HUES48 (cell line): Measurements from ENCODE around the gene PACS2.

ENCODE experiments used
- H3K27ac ChIP-seq: one replicate; pipeline ENCODE4 v1.7.0; 2013; ENCODE audit warnings: low read depth, low read length, inconsistent platforms
- H3K27me3 ChIP-seq: 2 replicates; pipeline ENCODE4 v1.6.1; 2013; ENCODE audit warnings: mild to moderate bottlenecking, low read length; ENCODE audit not compliant: control insufficient read depth, insufficient read depth
- H3K36me3 ChIP-seq: 2 replicates; pipeline ENCODE4 v1.6.1; 2013; ENCODE audit warnings: low read length; ENCODE audit not compliant: control insufficient read depth, insufficient read depth
- H3K4me1 ChIP-seq: 2 replicates; pipeline ENCODE4 v1.6.1; 2013; ENCODE audit warnings: mild to moderate bottlenecking, low read length; ENCODE audit not compliant: control insufficient read depth, insufficient read depth
- H3K4me3 ChIP-seq: 2 replicates; pipeline ENCODE4 v1.5.1; 2013; ENCODE audit warnings: mild to moderate bottlenecking, low read depth, low read length
- H3K9ac ChIP-seq: 2 replicates; pipeline ENCODE4 v1.6.1; 2013; ENCODE audit warnings: mild to moderate bottlenecking, low read depth, low read length, moderate library complexity
- H3K9me3 ChIP-seq: 2 replicates; pipeline ENCODE4 v1.6.1; 2013; ENCODE audit warnings: low read length; ENCODE audit not compliant: control insufficient read depth, insufficient read depth

PACS2 gene

GRCh38 chr14:105304565-105304964 is 10.0 kb upstream of the PACS2 start:
- no peak overlapping the region for H3K27ac ChIP-seq
- peaks cover 5% of the 10 kb centered on the region for H3K27me3 ChIP-seq
- H3K4me1 ChIP-seq = peaks cover 14% of the 10 kb centered on the region; the same call in 1 of the 2 replicates
- H3K36me3 ChIP-seq = no peaks in the 10 kb centered on the region
- no peak overlapping the region for H3K9ac ChIP-seq
- H3K9me3 ChIP-seq = no peaks in the 10 kb centered on the region
- no peak overlapping the region for H3K4me3 ChIP-seq

GRCh38 chr14:105305345-105305744 is 9.2 kb upstream of the PACS2 start:
- H3K27me3 ChIP-seq = no peaks in the 10 kb centered on the region
- H3K27ac ChIP-seq = no peak overlapping the region
- H3K4me3 ChIP-seq = no peak overlapping the region
- H3K9ac ChIP-seq = no peak overlapping the region
- no peaks in the 10 kb centered on the region for H3K9me3 ChIP-seq
- no peaks in the 10 kb centered on the region for H3K36me3 ChIP-seq
- 0 out of 2 replicates have a peak, but pooled peaks cover 9% of the 10 kb centered on the region for H3K4me1 ChIP-seq

- no peak overlapping the region for H3K9ac ChIP-seq
- no peak overlapping the region for H3K27ac ChIP-seq
- H3K27me3 ChIP-seq = no peaks in the 10 kb centered on the region
- 0 out of 2 replicates have a peak, but pooled peaks cover 9% of the 10 kb centered on the region for H3K4me1 ChIP-seq
- no peaks in the 10 kb centered on the region for H3K9me3 ChIP-seq
- H3K36me3 ChIP-seq = no peaks in the 10 kb centered on the region
- no peak overlapping the region for H3K4me3 ChIP-seq
Measured at GRCh38 chr14:105305791-105306190, 8.8 kb upstream of the PACS2 start.

GRCh38 chr14:105307052-105307727 is 7.4 kb upstream of the PACS2 start:
- Histone ChIP-seq H3K4me1 (0 out of 2 replicates have a peak, but pooled peaks cover 13% of the 10 kb centered on the region), H3K9me3 (no peaks in the 10 kb centered on the region), H3K36me3 (no peaks in the 10 kb centered on the region), H3K27ac (no peak overlapping the region), H3K4me3 (no peak overlapping the region), H3K9ac (no peak overlapping the region), H3K27me3 (no peaks in the 10 kb centered on the region)

DNA sequence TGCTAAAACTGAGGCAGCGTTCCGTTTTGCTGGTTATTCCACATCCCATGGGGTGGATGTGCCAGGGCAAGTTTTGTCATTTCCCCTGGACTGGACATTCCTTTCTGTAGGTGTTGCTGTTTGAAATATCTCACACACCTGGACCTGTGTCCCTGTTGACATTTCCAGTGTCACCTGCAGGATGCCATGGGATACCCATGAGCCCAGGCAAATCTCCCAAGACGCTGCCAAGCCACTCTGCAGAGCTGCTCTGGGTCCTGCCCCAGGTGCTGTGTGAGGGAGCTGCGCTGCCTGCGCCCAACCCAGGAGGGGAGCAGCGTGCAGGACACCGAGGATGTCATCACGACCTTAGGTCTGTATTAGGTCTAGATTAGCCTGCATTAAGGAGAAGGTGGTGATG is 5.2 kb upstream of the PACS2 start:
- Histone ChIP-seq H3K27ac (no peak overlapping the region), H3K9me3 (no peaks in the 10 kb centered on the region), H3K9ac (no peak overlapping the region), H3K4me1 (peaks cover 18% of the 10 kb centered on the region; the same call in 1 of the 2 replicates), H3K36me3 (no peaks in the 10 kb centered on the region), H3K4me3 (no peak overlapping the region), H3K27me3 (no peaks in the 10 kb centered on the region)

GRCh38 chr14:105311838-105312237 is 2.7 kb upstream of the PACS2 start:
- H3K27me3 ChIP-seq = no peaks in the 10 kb centered on the region
- no peak overlapping the region for H3K27ac ChIP-seq
- no peaks in the 10 kb centered on the region for H3K9me3 ChIP-seq
- H3K9ac ChIP-seq = no peak overlapping the region
- peaks cover 16% of the 10 kb centered on the region; the same call in 1 of the 2 replicates for H3K4me1 ChIP-seq
- no peaks in the 10 kb centered on the region for H3K36me3 ChIP-seq
- no peak overlapping the region for H3K4me3 ChIP-seq

DNA sequence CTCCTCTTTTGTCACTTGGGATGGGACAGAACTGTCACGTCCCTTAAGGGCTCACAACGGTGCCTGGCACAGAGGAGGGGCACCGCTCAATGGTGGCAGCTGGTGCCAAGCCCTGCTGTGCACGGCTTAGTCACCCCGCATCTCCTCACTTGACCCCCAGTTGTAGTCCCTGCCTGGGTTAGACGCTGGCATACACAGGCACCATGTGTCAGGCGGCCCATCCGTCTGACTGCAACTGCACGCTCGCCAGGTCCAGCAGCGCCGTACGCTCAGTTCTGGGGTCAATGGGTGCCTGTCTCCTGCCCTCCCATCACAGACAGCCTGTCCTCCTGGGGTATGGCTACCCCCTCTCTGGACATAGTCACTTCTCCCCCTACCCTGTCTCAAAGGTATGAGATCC is 1.6 kb upstream of the PACS2 start:
- Histone ChIP-seq H3K4me1 (peaks cover 8% of the 10 kb centered on the region; the same call in 1 of the 2 replicates), H3K9me3 (no peaks in the 10 kb centered on the region), H3K27ac (no peak overlapping the region), H3K9ac (no peak overlapping the region), H3K36me3 (no peaks in the 10 kb centered on the region), H3K27me3 (no peaks in the 10 kb centered on the region), H3K4me3 (no peak overlapping the region)

- Histone ChIP-seq H3K36me3 (no peaks in the 10 kb centered on the region), H3K9ac (no peak overlapping the region), H3K27me3 (no peaks in the 10 kb centered on the region), H3K4me3 (peak overlapping the region; percentile 56), H3K27ac (peak overlapping the region; percentile 12), H3K9me3 (no peaks in the 10 kb centered on the region), H3K4me1 (peaks cover 8% of the 10 kb centered on the region; the same call in 1 of the 2 replicates)
Measured at GRCh38 chr14:105313381-105314286, 914 bp upstream of the PACS2 start.

GRCh38 chr14:105315211-105315721 is 718 bp downstream of the PACS2 start:
- no peaks in the 10 kb centered on the region for H3K27me3 ChIP-seq
- no peak overlapping the region for H3K9ac ChIP-seq
- peak overlapping the region; percentile 79 for H3K4me3 ChIP-seq
- peaks cover 8% of the 10 kb centered on the region; the same call in 1 of the 2 replicates for H3K4me1 ChIP-seq
- H3K27ac ChIP-seq = no peak overlapping the region
- no peaks in the 10 kb centered on the region for H3K36me3 ChIP-seq
- no peaks in the 10 kb centered on the region for H3K9me3 ChIP-seq

DNA sequence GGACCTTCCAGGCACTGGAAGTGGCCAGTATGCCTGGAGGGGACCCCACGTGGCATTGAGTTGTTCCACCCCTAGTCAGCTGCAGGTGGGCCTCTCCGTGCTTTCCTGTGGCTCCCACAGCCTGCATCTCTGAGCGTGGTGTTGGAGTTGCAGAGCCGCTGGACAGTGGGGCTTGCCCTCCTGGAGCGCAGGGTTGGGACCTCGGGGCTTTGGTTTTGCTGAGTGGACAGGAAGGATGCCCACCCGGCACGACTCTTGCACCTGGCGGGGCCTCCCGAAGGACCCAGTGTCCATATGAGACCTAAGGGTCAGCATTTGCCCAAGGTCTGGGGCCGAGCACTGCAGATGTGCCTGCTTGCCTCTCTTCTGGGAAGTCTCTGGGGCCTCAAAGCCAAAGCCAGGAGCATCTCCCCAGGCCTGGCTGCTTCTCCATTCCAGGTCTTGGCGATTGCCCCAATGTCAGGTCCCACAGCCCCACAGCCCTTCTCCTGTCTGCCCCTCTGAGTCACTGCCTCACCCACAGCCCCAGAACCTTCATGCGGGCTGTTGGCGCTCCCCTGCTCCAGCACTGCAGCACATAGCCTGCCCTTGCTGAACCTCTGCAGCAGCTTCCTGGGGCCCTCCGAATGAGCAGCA is 1.5 kb downstream of the PACS2 start:
- Histone ChIP-seq H3K4me3 (peak overlapping the region; percentile 79), H3K27ac (no peak overlapping the region), H3K9me3 (no peaks in the 10 kb centered on the region), H3K27me3 (no peaks in the 10 kb centered on the region), H3K9ac (no peak overlapping the region), H3K4me1 (peaks cover 8% of the 10 kb centered on the region; the same call in 1 of the 2 replicates), H3K36me3 (no peaks in the 10 kb centered on the region)
